ENCODE measurements around the gene FGF19.

Gene FGF19

GRCh38 chr11:69716891-69717747 lies 13.3 kb upstream of the FGF19 start:
- peak; percentile 43 for DNase-seq

GRCh38 chr11:69716099-69716498 lies 12.3 kb upstream of the FGF19 start:
- no peak for DNase-seq

- no peak for DNase-seq
Observed at GRCh38 chr11:69715446-69715845, 11.6 kb upstream of the FGF19 start.

GRCh38 chr11:69711822-69712801 lies 8.3 kb upstream of the FGF19 start:
- DNase-seq = peak; percentile 57

- no peak for DNase-seq
Observed at GRCh38 chr11:69708736-69709401, 5.0 kb upstream of the FGF19 start.

GRCh38 chr11:69707176-69707575 lies 3.4 kb upstream of the FGF19 start:
- DNase-seq = peak; percentile 79

- DNase-seq = peak; percentile 89
Observed at GRCh38 chr11:69705901-69706787, 2.3 kb upstream of the FGF19 start.

- peak; percentile 96 for DNase-seq
Observed at GRCh38 chr11:69705351-69705811, 1.6 kb upstream of the FGF19 start.

GRCh38 chr11:69704508-69705253 lies 859 bp upstream of the FGF19 start:
- peak; percentile 94 for DNase-seq

- no peak for DNase-seq
Observed at GRCh38 chr11:69703453-69703767, 412 bp downstream of the FGF19 start.

GRCh38 chr11:69702769-69703452 lies 911 bp downstream of the FGF19 start:
- DNase-seq = no peak

- DNase-seq = no peak
Observed at GRCh38 chr11:69702239-69702691, 1.6 kb downstream of the FGF19 start.

GRCh38 chr11:69700278-69701140 lies 3.3 kb downstream of the FGF19 start:
- DNase-seq = peak; percentile 94

- peak; percentile 21 for DNase-seq
Observed at GRCh38 chr11:69699213-69699612, 4.6 kb downstream of the FGF19 start.

- no peak for DNase-seq
Observed at GRCh38 chr11:69698362-69698761, 5.5 kb downstream of the FGF19 start.

- DNase-seq = no peak
Observed at GRCh38 chr11:69697861-69698260, 6.0 kb downstream of the FGF19 start.

- DNase-seq = no peak
Observed at GRCh38 chr11:69697469-69697843, 6.4 kb downstream of the FGF19 start.

GRCh38 chr11:69696749-69697468 lies 6.9 kb downstream of the FGF19 start:
- peak; percentile 76 for DNase-seq

GRCh38 chr11:69695995-69696394 lies 7.8 kb downstream of the FGF19 start:
- DNase-seq = peak; percentile 15

Data from NCI-H69 (cell line).